Activated CD8-positive, alpha-beta T cell treated with anti-CD3 and anti-CD28 coated beads for 36 hours (primary cell): ENCODE measurements around the gene GGT5. TPM values are rescaled to one million over a fixed set of nuclear protein-coding genes. Genes with fewer than 3 reads are reported as not detected.

Experiments used
- ATAC-seq: fragments of 200-7000 bp; cut with Tn5 transposase; one replicate; pipeline ENCODE4 v1.10.0; 2021; ENCODE audit warnings: mild to moderate bottlenecking, moderate library complexity
- CTCF ChIA-PET: fragments of 350-600 bp; sonication (Branson Sonifier 250); formaldehyde crosslinking; loops from one replicate; lab custom pipeline; 2021; ENCODE audit warnings: antibody characterized with exemption; lab: Charles Lee
- POLR2A ChIA-PET: fragments of 350-600 bp; sonication (Branson Sonifier 250); formaldehyde crosslinking; loops from one replicate; lab custom pipeline; 2021; ENCODE audit warnings: antibody characterized with exemption; lab: Charles Lee
- DNase-seq: peaks from one replicate; pipeline ENCODE4 v3.0.0-alpha.2; 2020
- H3K27ac Mint-ChIP-seq: one replicate; pipeline ENCODE4 v1.8.0; 2021; ENCODE audit warnings: mild to moderate bottlenecking, mixed read lengths
- H3K27me3 Mint-ChIP-seq: one replicate; pipeline ENCODE4 v1.8.0; 2021; ENCODE audit warnings: mixed read lengths
- H3K36me3 Mint-ChIP-seq: one replicate; pipeline ENCODE4 v1.8.0; 2021; ENCODE audit warnings: low read depth, mixed read lengths
- H3K4me1 Mint-ChIP-seq: one replicate; pipeline ENCODE4 v1.8.0; 2021; ENCODE audit warnings: low read depth, mixed read lengths
- H3K4me3 Mint-ChIP-seq: one replicate; pipeline ENCODE4 v1.8.0; 2021; ENCODE audit warnings: mild to moderate bottlenecking, moderate library complexity, mixed read lengths
- H3K9me3 Mint-ChIP-seq: one replicate; pipeline ENCODE4 v1.8.0; 2021; ENCODE audit warnings: mixed read lengths
- CTCF ChIP-seq: fragments of 200-600 bp; IDR thresholded peaks from one replicate; pipeline ENCODE4 v1.8.0; 2022; ENCODE audit warnings: antibody characterized with exemption, mild to moderate bottlenecking
- intact Hi-C: fragments of 100-400 bp; cut with micrococcal nuclease; formaldehyde crosslinking; loops from one replicate; pipeline ENCODE4 v1.10.0; 2022
- total RNA-seq, 2 experiments: library from RNA; stranded (reverse); gene quantifications; one replicate each; pipeline ENCODE4 v1.2.3, GENCODE V29; 2021

The GGT5 gene
- total RNA-seq, 2 experiments from 2014 or later = not detected

GRCh38 chr22:24191381-24191841 is 53.5 kb downstream of the GGT5 start:
- H3K4me3 Mint-ChIP-seq = no peak overlapping the region
- no peak overlapping the region for H3K27ac Mint-ChIP-seq
- H3K4me1 Mint-ChIP-seq = no peaks in the 10 kb centered on the region
- intact Hi-C loops = no loop called here
- TF ChIP-seq CTCF = no peak
- H3K9me3 Mint-ChIP-seq = no peaks in the 10 kb centered on the region
- no peaks in the 10 kb centered on the region for H3K27me3 Mint-ChIP-seq
- CTCF ChIA-PET = no interaction called here
- ATAC-seq (no peak), DNase-seq (no peak)
- POLR2A ChIA-PET = no interaction called here
- H3K36me3 Mint-ChIP-seq = no peaks in the 10 kb centered on the region

GRCh38 chr22:24190596-24191208 is 54.2 kb downstream of the GGT5 start:
- no peak for TF ChIP-seq CTCF
- Mint-ChIP-seq H3K36me3 (no peaks in the 10 kb centered on the region), H3K27me3 (no peaks in the 10 kb centered on the region), H3K27ac (no peak overlapping the region), H3K9me3 (no peaks in the 10 kb centered on the region), H3K4me1 (no peaks in the 10 kb centered on the region), H3K4me3 (no peak overlapping the region)
- no peak for DNase-seq
- ChIA-PET POLR2A (interaction anchor here (1.1 kb wide), 1 partner anchor 10 kb away, joined by 5 read pairs; no protein-coding TSS in a partner anchor), CTCF (interaction anchor here (0.7 to 2.0 kb wide), 8 partner anchors 10 to 209 kb away, joined by 3 to 9 read pairs (median 4); no protein-coding TSS in a partner anchor)
- intact Hi-C loops = no loop called here
- no peak for ATAC-seq

- no peak for TF ChIP-seq CTCF
These were observed 54.7 kb downstream of the GGT5 start for GRCh38 chr22:24190159-24190540.

GRCh38 chr22:24189249-24190158 is 55.4 kb downstream of the GGT5 start:
- no peaks in the 10 kb centered on the region for H3K36me3 Mint-ChIP-seq
- H3K4me1 Mint-ChIP-seq = no peaks in the 10 kb centered on the region
- ATAC-seq = peak; percentile 94
- ChIA-PET CTCF (interaction anchor here (0.6 to 2.0 kb wide), 14 partner anchors 11 to 584 kb away, joined by 3 to 9 read pairs (median 4); no protein-coding TSS in a partner anchor), POLR2A (interaction anchor here (0.5 to 1.1 kb wide), 3 partner anchors 11 to 179 kb away, joined by 3 to 5 read pairs (median 3); no protein-coding TSS in a partner anchor)
- intact Hi-C loops = loop anchor here (10.0 kb wide), 1 partner anchor 45 kb away; no protein-coding TSS in a partner anchor
- no peaks in the 10 kb centered on the region for H3K9me3 Mint-ChIP-seq
- peak; percentile 83 for TF ChIP-seq CTCF
- no peak overlapping the region for H3K4me3 Mint-ChIP-seq
- DNase-seq = peak; percentile 64
- no peak overlapping the region for H3K27ac Mint-ChIP-seq
- H3K27me3 Mint-ChIP-seq = no peaks in the 10 kb centered on the region

More at GRCh38 chr22:24190159-24190540, 54.7 kb downstream of the GGT5 start:
- Mint-ChIP-seq H3K27me3 (no peaks in the 10 kb centered on the region), H3K27ac (no peak overlapping the region), H3K9me3 (no peaks in the 10 kb centered on the region), H3K4me3 (no peak overlapping the region), H3K36me3 (no peaks in the 10 kb centered on the region), H3K4me1 (no peaks in the 10 kb centered on the region)
- intact Hi-C loops = no loop called here
- DNase-seq (no peak), ATAC-seq (no peak)
- ChIA-PET CTCF (interaction anchor here (0.6 to 2.0 kb wide), 13 partner anchors 10 to 584 kb away, joined by 3 to 9 read pairs (median 4); no protein-coding TSS in a partner anchor), POLR2A (interaction anchor here (0.5 to 1.1 kb wide), 2 partner anchors 11 to 179 kb away, joined by 3 to 5 read pairs; no protein-coding TSS in a partner anchor)
